HUES6 (cell line): Measurements from ENCODE around the gene DAPK1.

Experiments
- H3K27ac ChIP-seq: 2 replicates; pipeline ENCODE4 v1.7.0; 2013; ENCODE audit warnings: low read depth, mild to moderate bottlenecking, low read length, inconsistent platforms
- H3K27me3 ChIP-seq: 2 replicates; pipeline ENCODE4 v1.6.1; 2013; ENCODE audit warnings: low read length; ENCODE audit not compliant: control insufficient read depth, insufficient read depth
- H3K36me3 ChIP-seq: 2 replicates; pipeline ENCODE4 v1.6.1; 2013; ENCODE audit warnings: low read length; ENCODE audit not compliant: control insufficient read depth, insufficient read depth
- H3K4me1 ChIP-seq: 2 replicates; pipeline ENCODE4 v1.6.1; 2013; ENCODE audit warnings: low read length; ENCODE audit not compliant: control insufficient read depth, insufficient read depth
- H3K4me3 ChIP-seq: 2 replicates; pipeline ENCODE4 v1.5.1; 2013; ENCODE audit warnings: low read depth, low read length
- H3K9ac ChIP-seq: one replicate; pipeline ENCODE4 v1.6.1; 2013; ENCODE audit warnings: mild to moderate bottlenecking, low read length
- H3K9me3 ChIP-seq: 2 replicates; pipeline ENCODE4 v1.6.1; 2013; ENCODE audit warnings: low read depth, low read length; ENCODE audit not compliant: control insufficient read depth, insufficient read depth

DAPK1 gene

GRCh38 chr9:87716141-87716540 is 218.5 kb downstream of the DAPK1 start:
- peaks cover 4% of the 10 kb centered on the region; the same call in 1 of the 2 replicates for H3K4me1 ChIP-seq
- H3K36me3 ChIP-seq = no peaks in the 10 kb centered on the region
- no peak overlapping the region for H3K4me3 ChIP-seq
- H3K27me3 ChIP-seq = no peaks in the 10 kb centered on the region; the same call in 1 of the 2 replicates
- no peaks in the 10 kb centered on the region for H3K9me3 ChIP-seq
- no peak overlapping the region for H3K27ac ChIP-seq
- H3K9ac ChIP-seq = no peak overlapping the region

- H3K27me3 ChIP-seq = peaks cover 7% of the 10 kb centered on the region; the same call in 1 of the 2 replicates
- H3K4me3 ChIP-seq = no peak overlapping the region
- H3K27ac ChIP-seq = no peak overlapping the region
- no peaks in the 10 kb centered on the region for H3K9me3 ChIP-seq
- H3K4me1 ChIP-seq = peaks cover 4% of the 10 kb centered on the region; the same call in 1 of the 2 replicates
- no peaks in the 10 kb centered on the region for H3K36me3 ChIP-seq
- no peak overlapping the region for H3K9ac ChIP-seq
Measured at GRCh38 chr9:87717456-87717855, 219.8 kb downstream of the DAPK1 start.

GRCh38 chr9:87718231-87718630 is 220.6 kb downstream of the DAPK1 start:
- Histone ChIP-seq H3K36me3 (no peaks in the 10 kb centered on the region), H3K9me3 (no peaks in the 10 kb centered on the region), H3K4me1 (peaks cover 4% of the 10 kb centered on the region; the same call in 1 of the 2 replicates), H3K27me3 (peaks cover 7% of the 10 kb centered on the region; the same call in 1 of the 2 replicates), H3K4me3 (no peak overlapping the region), H3K9ac (no peak overlapping the region), H3K27ac (no peak overlapping the region)

- peaks cover 7% of the 10 kb centered on the region; the same call in 1 of the 2 replicates for H3K27me3 ChIP-seq
- no peak overlapping the region for H3K27ac ChIP-seq
- H3K36me3 ChIP-seq = no peaks in the 10 kb centered on the region
- H3K9ac ChIP-seq = no peak overlapping the region
- H3K9me3 ChIP-seq = no peaks in the 10 kb centered on the region
- no peaks in the 10 kb centered on the region for H3K4me1 ChIP-seq
- no peak overlapping the region for H3K4me3 ChIP-seq
Measured at GRCh38 chr9:87718852-87719612, 221.4 kb downstream of the DAPK1 start.

GRCh38 chr9:87720173-87720572 is 222.5 kb downstream of the DAPK1 start:
- Histone ChIP-seq H3K9me3 (no peaks in the 10 kb centered on the region), H3K9ac (no peak overlapping the region), H3K4me3 (no peak overlapping the region), H3K36me3 (no peaks in the 10 kb centered on the region), H3K27me3 (peaks cover 17% of the 10 kb centered on the region), H3K4me1 (no peaks in the 10 kb centered on the region), H3K27ac (no peak overlapping the region)

- Histone ChIP-seq H3K9ac (no peak overlapping the region), H3K4me1 (no peaks in the 10 kb centered on the region), H3K27ac (no peak overlapping the region), H3K9me3 (no peaks in the 10 kb centered on the region), H3K27me3 (peaks cover 21% of the 10 kb centered on the region), H3K4me3 (no peak overlapping the region), H3K36me3 (no peaks in the 10 kb centered on the region)
Measured at GRCh38 chr9:87722393-87723088, 224.9 kb downstream of the DAPK1 start.

- H3K4me1 ChIP-seq = no peaks in the 10 kb centered on the region
- H3K9ac ChIP-seq = peak overlapping the region; percentile 84
- H3K27ac ChIP-seq = no peak overlapping the region
- H3K27me3 ChIP-seq = peaks cover 21% of the 10 kb centered on the region
- H3K4me3 ChIP-seq = peak overlapping the region; percentile 90
- no peaks in the 10 kb centered on the region for H3K9me3 ChIP-seq
- peaks cover 12% of the 10 kb centered on the region; the same call in 1 of the 2 replicates for H3K36me3 ChIP-seq
Measured at GRCh38 chr9:87725356-87725899, 227.8 kb downstream of the DAPK1 start.

- H3K9ac ChIP-seq = peak within 1 kb of the TSS; percentile 84
- peaks cover 18% of the 10 kb centered on the region for H3K36me3 ChIP-seq
- peaks cover 21% of the 10 kb centered on the region for H3K27me3 ChIP-seq
- peak within 1 kb of the TSS; percentile 90 for H3K4me3 ChIP-seq
- no peaks in the 10 kb centered on the region for H3K4me1 ChIP-seq
- no peaks in the 10 kb centered on the region for H3K9me3 ChIP-seq
- no peak within 1 kb of the TSS; the same call in 1 of the 2 replicates for H3K27ac ChIP-seq
Measured at GRCh38 chr9:87725900-87726709, 228.4 kb downstream of the DAPK1 start, which contains the start of gene CTSL. Gene CTSL, plus strand, starts transcription at chr9:87726119. Its CDS starts 1,485 bp downstream, at chr9:87727604.

GRCh38 chr9:87729246-87729645 is 231.6 kb downstream of the DAPK1 start:
- Histone ChIP-seq H3K9me3 (no peaks in the 10 kb centered on the region), H3K27me3 (peaks cover 12% of the 10 kb centered on the region), H3K4me3 (no peak overlapping the region), H3K9ac (no peak overlapping the region), H3K36me3 (peaks cover 18% of the 10 kb centered on the region), H3K27ac (no peak overlapping the region), H3K4me1 (no peaks in the 10 kb centered on the region)

GRCh38 chr9:87731321-87731720 is 233.7 kb downstream of the DAPK1 start:
- Histone ChIP-seq H3K4me1 (no peaks in the 10 kb centered on the region), H3K27me3 (no peaks in the 10 kb centered on the region), H3K9me3 (no peaks in the 10 kb centered on the region), H3K9ac (no peak overlapping the region), H3K36me3 (peaks cover 18% of the 10 kb centered on the region), H3K27ac (no peak overlapping the region), H3K4me3 (no peak overlapping the region)
